GM10847 (cell line): Measurements from ENCODE around the gene SORCS1.

Experiments
- POLR2A ChIP-seq: IDR thresholded peaks from 2 replicates; pipeline ENCODE4 v1.6.1; 2011; ENCODE audit not compliant: insufficient read length; ENCODE audit errors: extremely low read depth

SORCS1 gene

DNA sequence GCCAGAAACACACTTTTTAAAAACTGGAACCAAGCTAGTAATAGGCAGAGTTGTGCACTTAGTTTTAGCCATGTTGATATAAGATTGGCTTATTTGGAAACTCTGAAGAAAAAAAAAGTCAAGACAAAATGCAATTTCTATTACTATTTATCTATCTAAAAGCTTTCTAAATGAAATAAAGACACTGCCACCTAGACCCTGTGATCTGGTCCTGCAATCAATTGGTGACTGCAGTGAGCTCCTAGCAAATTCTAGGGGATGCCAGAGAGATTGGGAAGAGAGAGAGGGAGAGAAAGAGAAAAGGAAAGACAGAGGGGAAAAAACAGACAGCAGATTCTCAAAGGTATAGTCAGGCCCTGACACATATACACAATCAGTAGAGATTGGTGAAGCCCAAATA is 25.3 kb downstream of the SORCS1 start:
- TF ChIP-seq POLR2A: no peak

DNA sequence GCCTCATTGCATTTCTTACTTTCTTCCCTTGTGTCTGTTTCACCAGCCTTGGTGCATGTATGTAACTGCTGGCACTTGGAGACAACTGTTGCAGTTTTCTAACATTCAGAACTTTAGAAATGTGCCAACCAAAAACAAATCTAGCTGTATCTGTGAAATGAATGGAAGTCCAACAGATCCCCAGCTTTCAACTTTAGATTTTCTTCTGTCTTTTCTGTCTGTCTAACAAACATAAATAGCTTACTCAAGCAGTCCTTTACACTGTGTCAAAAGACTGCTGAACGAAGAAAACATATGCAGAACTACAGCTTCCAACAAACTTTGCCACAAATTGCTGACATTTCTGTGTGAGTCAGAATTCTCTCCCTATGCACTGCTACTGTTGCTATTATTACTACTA is 30.9 kb downstream of the SORCS1 start:
- no peak for TF ChIP-seq POLR2A

DNA sequence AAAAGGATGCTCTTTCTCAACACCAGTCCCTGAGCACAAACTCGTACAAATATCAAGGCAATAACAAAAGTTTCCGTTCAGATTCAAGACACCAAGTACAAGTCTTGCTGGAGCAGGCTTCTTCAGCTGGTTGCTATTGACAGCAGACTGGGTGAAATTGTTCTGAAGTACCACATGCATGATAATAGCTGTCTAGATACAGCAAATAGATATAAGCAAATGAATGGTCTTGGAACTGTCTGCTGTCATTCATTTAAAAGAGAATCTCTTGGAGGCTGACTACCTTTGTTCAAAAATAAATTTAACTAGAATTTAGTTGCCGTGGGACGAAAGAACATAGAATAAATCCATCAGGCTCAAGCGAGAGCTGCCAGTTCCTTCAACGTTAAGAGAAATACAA is 35.5 kb downstream of the SORCS1 start:
- no peak for TF ChIP-seq POLR2A

DNA sequence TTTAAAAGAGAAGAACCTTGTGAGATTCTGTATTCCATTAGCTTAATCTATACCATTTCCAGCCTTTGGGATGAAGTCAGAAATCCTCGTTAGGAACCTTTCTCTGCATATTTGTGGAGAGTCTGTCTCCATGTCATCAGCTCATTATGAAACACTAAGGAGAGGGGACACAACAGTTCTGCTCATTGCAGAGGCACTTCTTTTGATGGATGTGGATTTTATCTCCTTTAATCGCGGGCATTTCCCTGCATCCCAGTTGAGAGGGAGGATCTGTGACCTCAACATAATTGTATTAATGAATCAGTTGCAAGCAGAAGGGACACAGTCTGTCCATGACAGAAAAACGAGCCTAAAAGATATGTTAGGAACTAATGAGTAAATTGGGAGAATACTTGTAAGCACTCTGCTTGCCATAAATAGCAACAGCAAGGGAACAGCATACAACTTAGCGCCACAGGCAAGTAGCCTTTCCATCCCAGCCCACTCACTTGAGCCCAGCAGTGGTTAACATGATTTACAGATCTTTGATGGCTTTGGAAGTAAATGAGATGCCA is 37.9 kb downstream of the SORCS1 start:
- TF ChIP-seq POLR2A: no peak

DNA sequence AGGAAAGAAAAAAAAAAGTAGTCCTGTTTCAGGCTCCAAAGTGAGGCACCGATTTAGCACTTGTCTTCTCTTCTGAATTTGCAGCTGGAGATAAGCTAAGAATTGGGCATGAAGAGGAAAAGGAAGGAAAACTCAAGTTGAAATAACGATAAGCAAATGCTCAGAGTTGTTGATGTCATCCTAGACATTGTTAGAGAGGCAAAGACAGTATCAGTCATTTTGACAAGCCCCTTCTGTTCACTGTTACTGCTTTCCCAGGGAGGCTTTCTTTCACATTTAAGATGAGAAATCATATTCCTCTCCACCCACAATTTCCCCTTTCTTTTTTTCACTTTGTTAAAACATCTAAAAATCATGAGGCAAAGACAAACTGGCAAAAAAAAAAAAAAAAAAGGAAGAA is 41.8 kb downstream of the SORCS1 start:
- no peak for TF ChIP-seq POLR2A

DNA sequence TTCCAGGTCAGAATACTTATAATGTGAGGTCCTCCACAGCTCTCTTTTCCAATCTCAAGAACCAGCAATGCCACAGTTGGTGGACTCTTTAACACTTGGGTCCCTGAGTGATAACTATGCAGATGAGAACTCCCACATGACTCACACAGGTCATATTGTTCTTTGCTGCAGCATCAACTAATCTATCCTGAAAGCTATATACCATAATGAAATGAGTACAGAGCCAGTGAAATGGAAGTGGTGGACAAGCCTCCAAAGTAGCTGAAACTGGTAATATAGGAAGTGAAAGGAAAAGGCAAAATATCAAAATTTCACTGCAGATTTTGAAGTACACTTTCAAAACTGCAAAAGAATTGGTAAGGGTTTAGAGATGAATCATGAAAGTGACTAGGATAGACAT is 45.6 kb downstream of the SORCS1 start:
- TF ChIP-seq POLR2A: no peak

DNA sequence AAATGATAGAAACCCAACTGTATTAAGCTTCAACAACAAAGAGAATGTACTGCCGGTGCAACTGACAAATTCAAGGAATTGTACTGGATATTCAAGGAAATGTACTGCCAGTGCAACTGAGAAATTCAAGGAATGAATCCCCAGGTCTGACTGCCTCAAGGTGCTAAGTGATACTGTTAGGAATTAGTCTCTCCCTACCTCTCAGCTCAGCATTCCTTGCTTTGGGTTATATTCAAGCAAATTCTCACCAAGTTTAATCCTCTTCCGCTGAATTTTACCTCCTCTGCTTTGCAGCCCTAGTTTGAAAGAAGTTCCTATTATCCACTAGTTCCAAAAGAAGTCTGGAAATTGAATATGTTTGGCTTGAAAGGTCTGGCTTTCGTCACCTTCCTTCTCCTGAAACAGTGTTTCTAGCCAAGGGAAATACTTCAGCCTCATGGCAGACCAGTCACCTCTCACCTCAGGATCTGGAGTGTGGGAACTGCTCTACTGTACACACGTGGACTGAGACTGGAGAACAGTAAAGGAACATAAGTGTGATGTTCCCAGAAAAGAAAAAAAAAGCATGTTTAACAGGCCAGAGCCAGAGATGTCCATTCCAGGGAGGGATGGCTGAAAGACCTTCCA is 60.4 kb downstream of the SORCS1 start:
- TF ChIP-seq POLR2A: no peak

DNA sequence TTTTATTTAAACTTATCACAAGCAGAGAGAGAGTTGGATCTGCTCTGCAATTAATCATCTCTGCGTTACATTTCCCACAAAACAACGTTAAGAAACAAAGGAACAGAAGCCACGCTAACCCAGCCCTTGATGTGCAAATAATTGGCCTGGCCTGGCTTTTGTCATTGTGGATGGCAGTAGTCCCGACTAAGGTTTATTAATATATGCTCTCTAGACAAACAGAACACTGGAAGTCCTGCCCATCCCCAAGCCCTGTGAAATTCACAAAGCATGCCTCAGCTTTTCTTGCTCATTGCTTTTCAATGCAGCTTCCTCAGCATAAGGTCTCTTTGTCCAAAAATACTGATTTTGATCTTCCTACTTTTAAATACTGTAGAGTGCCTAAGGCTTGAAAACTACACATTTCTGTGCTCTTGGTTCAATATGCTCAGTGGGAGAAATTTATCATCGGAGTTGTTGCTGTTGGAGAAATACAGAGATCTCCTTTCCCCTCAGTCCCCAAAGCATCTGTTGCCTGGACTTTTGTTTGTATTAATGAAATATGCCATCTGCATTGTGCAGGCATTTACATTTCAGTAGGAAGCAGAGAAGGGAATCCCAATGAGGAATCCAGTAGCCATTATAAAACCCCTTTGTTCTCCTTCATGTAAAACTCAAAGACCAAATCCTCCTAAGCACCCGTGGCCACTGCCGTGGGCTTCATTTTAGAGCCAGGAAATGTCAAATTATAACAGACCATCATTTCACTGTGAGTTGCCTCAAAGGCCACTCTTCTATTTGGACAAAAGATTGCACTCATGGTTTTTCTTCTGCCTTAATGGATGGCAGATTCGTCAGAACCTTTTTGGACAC is 61.1 kb downstream of the SORCS1 start:
- no peak for TF ChIP-seq POLR2A

DNA sequence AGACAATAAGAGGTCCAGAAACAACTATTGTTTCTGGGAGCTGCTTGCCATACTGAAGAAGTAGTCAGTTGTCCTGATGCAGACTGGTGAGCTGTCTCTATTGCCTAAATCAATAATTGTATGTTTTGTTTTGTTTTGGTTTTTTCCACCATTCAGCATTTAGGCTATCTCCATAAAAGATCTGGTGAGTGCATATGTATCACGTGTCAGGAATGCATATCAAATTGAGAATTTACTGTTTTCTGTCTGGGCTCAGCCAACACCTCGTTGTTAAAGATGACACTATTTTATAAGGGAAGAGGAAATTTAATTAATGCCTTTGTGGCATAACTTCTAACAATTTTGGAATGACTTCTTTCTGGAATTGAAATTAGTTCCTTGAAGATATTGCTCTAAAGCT is 66.2 kb downstream of the SORCS1 start:
- no peak for TF ChIP-seq POLR2A

DNA sequence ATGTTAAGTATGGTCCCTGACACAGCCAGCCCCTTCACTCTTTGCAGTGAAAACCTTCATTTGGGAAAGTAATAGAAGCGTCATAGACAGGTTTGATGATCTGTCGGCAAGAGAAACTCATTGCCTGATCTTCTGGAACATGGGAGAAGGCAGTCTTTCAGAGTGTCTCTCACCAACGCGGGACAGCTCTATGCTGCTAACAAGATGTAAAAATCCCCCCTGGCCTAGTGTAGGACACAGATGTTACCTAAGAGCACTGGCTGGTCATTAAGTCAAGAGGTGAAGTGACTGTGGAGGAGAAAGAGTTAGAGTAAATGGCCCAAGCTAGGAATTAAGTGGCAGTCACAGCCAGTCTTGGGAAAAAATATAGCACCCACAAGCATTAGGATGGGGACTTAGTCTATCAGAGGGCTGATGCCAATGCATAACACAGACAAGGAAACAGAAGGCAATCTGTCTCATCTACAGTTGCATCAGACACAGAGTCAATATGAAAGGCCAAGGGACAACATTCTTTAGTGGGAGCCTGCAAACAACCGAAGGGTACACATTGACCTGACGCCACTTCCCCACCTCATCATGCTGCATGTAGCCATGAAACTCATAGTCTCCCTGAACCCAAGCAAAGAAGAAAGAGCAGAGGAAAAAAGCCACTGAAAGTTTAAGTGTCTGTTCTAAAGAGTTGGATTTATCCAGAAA is 69.5 kb downstream of the SORCS1 start:
- no peak for TF ChIP-seq POLR2A

DNA sequence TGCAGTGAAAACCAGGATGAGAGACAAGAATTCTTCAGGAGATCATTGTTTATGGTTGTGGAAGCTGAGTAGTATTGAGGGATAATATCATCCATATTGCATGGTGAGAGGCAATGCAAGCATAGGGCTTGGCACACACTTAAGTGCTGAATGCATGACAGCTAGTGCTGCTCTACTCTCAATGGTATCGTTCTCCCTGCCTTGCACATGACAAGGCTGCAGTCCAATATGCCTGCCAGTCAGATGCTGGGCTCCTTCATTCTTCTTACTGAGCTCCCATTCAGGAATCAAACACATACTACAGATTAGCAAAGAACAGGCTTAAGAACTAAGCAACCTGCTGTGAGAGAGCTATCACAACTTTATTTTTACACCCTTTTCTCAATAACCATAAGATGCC is 72.2 kb downstream of the SORCS1 start:
- TF ChIP-seq POLR2A: no peak

DNA sequence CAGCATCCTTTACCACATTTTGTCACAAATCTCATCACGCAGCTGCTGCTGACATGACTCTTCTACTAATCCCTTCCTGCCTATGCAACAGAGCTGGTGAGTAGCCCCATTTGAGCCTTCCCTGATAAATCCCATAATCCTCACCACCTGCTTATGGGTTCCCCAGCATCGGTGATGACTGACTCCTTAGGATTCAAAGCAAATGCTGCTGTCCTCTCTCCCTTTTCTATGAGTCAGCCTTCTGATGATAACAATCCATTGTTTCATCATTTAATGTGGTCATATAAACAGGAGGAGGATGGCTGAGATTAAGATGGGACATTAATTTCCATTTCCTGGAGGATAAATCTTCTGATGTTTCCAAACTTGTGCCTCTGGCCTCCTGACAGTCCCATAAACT is 73.4 kb downstream of the SORCS1 start:
- no peak for TF ChIP-seq POLR2A

DNA sequence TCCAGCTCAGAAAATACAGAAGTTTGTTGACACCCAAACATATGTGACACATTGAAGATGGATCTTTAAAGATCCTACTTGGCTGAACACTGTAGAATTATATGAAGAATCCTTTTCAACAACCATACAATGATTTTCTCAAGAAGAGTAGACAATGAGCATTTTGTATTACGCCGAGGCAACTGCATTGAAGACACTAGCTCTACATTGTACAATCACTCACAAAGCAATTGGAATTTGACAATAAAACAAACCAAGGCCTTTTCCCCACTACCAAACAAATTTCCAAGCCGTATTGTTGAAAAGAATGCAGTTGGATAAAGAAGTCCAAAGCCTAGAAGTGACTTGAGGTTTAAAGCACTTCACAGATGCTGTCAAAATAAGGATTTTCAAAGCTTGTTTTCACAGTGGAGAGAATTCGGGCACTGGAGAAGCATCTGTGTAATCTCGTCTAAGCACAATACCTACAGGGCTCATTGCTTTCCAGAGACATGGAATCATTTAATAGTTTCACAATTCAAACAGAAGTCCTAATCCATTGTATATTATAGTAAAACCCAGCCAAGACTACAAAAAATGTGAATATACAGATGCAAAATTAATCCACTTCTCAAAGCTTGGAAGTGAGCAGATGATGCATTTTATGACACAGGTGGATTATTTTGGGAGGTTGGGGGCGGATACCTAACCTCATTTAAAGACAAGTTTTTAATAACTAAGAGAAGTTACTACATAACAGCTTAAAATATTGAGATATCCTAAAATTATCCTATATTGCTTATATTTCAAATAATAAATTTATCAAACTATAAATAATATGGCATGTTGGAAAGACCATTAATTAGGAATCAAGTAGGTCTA is 78.6 kb downstream of the SORCS1 start:
- no peak for TF ChIP-seq POLR2A

DNA sequence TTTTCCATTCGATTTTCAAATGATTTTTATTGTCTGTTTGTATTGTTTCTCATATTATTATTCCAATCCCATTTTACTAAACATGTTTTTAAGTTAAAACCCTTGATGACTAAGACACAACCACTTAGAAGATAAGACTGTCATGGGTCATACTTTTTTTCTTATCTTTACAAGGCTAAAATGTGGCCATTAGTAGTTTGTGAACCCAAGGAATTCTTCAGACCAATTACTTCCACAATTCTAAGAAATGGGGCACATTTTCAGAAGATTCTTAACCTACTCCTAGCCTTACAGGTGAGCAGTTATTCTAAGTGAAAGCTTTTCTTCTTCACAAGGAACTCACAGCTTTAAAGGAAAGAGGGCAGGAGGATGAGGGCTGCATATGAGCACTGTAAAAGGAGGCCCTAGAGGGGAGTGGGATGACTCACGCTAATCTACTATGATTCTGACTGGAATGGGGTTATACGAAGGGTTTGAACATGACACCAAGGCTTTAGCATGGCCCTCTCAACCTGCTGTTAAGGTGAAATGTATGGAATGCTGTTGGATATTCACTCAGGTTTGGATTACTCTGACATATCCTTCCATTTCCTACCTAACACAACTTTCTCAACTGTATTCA is 81.0 kb downstream of the SORCS1 start:
- no peak for TF ChIP-seq POLR2A
